Liver (tissue), 9 donors: ENCODE results near the gene DDI1. TPM values are rescaled to one million over a fixed set of nuclear protein-coding genes. Genes with fewer than 3 reads are reported as not detected.

Experiments used
- DNase-seq: peaks from one replicate; pipeline ENCODE4 v3.0.0-alpha.2; 2017; ENCODE audit warnings: low spot score
- H3K27ac ChIP-seq, 2 donors: one replicate each; pipeline ENCODE4 v1.7.0; 2013; ENCODE audit warnings: inconsistent platforms in 2 of 2, low read length in 2 of 2, control low read depth in 1 of 2, low read depth in 1 of 2, mild to moderate bottlenecking in 1 of 2
- H3K27me3 ChIP-seq, 4 donors: one replicate each; pipeline versions ENCODE4 v1.6.1 to v1.7.0; 2013; ENCODE audit warnings: low read length in 3 of 4, inconsistent platforms in 1 of 4, mild to moderate bottlenecking in 1 of 4, moderate library complexity in 1 of 4; ENCODE audit not compliant: control insufficient read depth in 4 of 4, insufficient read depth in 4 of 4
- H3K36me3 ChIP-seq, 4 donors: one replicate each; pipeline versions ENCODE4 v1.6.1 to v1.7.0; 2013; ENCODE audit warnings: low read length in 3 of 4, mild to moderate bottlenecking in 3 of 4, low read depth in 1 of 4, moderate library complexity in 1 of 4; ENCODE audit not compliant: control insufficient read depth in 4 of 4, insufficient read depth in 3 of 4
- H3K4me1 ChIP-seq, 4 donors: one replicate each; pipeline versions ENCODE4 v1.6.1 to v1.7.0; 2013; ENCODE audit warnings: low read length in 3 of 4, mild to moderate bottlenecking in 3 of 4, moderate library complexity in 1 of 4; ENCODE audit not compliant: control insufficient read depth in 4 of 4, insufficient read depth in 4 of 4
- H3K4me3 ChIP-seq, 3 donors: one replicate each; pipeline versions ENCODE4 v1.6.1 to v1.7.0; 2013; ENCODE audit warnings: low read length in 3 of 3, control low read depth in 1 of 3, low read depth in 1 of 3, mild to moderate bottlenecking in 1 of 3
- H3K9ac ChIP-seq, 2 donors: one replicate each; pipeline ENCODE4 v1.7.0; 2013; ENCODE audit warnings: low read length in 2 of 2, mild to moderate bottlenecking in 2 of 2, moderate library complexity in 2 of 2, control low read depth in 1 of 2, low read depth in 1 of 2
- H3K9me3 ChIP-seq, 4 donors: one replicate each; pipeline versions ENCODE4 v1.6.1 to v1.7.0; 2013; ENCODE audit warnings: low read length in 3 of 4; ENCODE audit not compliant: control insufficient read depth in 4 of 4
- EGR1 ChIP-seq, 2 donors: IDR thresholded peaks; 2 replicates each; pipeline ENCODE4 v1.6.1; 2016 to 2018; ENCODE audit warnings: antibody characterized with exemption in 2 of 2, low read depth in 2 of 2
- FOXA1 ChIP-seq: IDR thresholded peaks from 2 replicates; pipeline ENCODE4 v1.6.1; 2016; ENCODE audit warnings: antibody characterized with exemption
- FOXA2 ChIP-seq: IDR thresholded peaks from 2 replicates; pipeline ENCODE4 v1.6.1; 2016; ENCODE audit warnings: antibody characterized with exemption
- HNF4G ChIP-seq: IDR thresholded peaks from 2 replicates; pipeline ENCODE4 v1.6.1; 2016; ENCODE audit warnings: antibody characterized with exemption
- JUND ChIP-seq, 2 donors: IDR thresholded peaks; 2 replicates each; pipeline ENCODE4 v1.6.1; 2016; ENCODE audit warnings: antibody characterized with exemption in 2 of 2
- NR2F2 ChIP-seq: IDR thresholded peaks from 2 replicates; pipeline ENCODE4 v1.6.1; 2016; ENCODE audit warnings: antibody characterized with exemption
- RAD21 ChIP-seq, 2 donors: IDR thresholded peaks; 2 replicates each; pipeline ENCODE4 v1.6.1; 2016; ENCODE audit warnings: antibody characterized with exemption in 2 of 2, mild to moderate bottlenecking in 2 of 2
- TAF1 ChIP-seq: conservative IDR thresholded peaks from 2 replicates; pipeline ENCODE4 v1.6.1; 2016; ENCODE audit warnings: antibody characterized with exemption, mild to moderate bottlenecking
- YY1 ChIP-seq: IDR thresholded peaks from 2 replicates; pipeline ENCODE4 v1.6.1; 2016; ENCODE audit warnings: antibody characterized with exemption, mild to moderate bottlenecking
- WGBS: extraction: QIAGEN DNeasy Blood & Tissue Kit; methylation state at CpG from one replicate; pipeline ENCODE4 v1.1.7; 2013; 5-methylcytosine and 5-hydroxymethylcytosine counted together
- polyA plus RNA-seq, 2 donors: library from polyadenylated mRNA; stranded (reverse) in 1 of 2; unstranded in 1 of 2; fragments of 200-250 nt in 1 of 2; fragments of >200 nt in 1 of 2; fragmentation: Nextera tagmentation in 1 of 2; extraction: Ambion mirVana in 1 of 2; gene quantifications; one replicate each; pipeline versions ENCODE4 v1.2.1 to v1.2.3, GENCODE V29; 2013 to 2015
- total RNA-seq, 2 donors: library from RNA; depleted of rRNA; stranded (reverse); fragments of >200 nt; gene quantifications; one replicate each; pipeline ENCODE4 v1.2.3, GENCODE V29; 2014
- TF ChIP-seq, protein P1 (sequence below): IDR thresholded peaks from 2 replicates; pipeline ENCODE4 v1.6.1; 2016; ENCODE audit warnings: antibody characterized with exemption
- TF ChIP-seq, protein P2 (sequence below): IDR thresholded peaks from 2 replicates; pipeline ENCODE4 v1.6.1; 2016; ENCODE audit warnings: antibody characterized with exemption
- TF ChIP-seq, protein P3 (sequence below): IDR thresholded peaks from 2 replicates; pipeline ENCODE4 v1.6.1; 2016; ENCODE audit warnings: antibody characterized with exemption
- TF ChIP-seq, protein P4 (sequence below): IDR thresholded peaks from 2 replicates; pipeline ENCODE4 v1.6.1; 2016; ENCODE audit warnings: antibody characterized with exemption, mild to moderate bottlenecking
- donor health status: healthy.
- donor health status: healthy.
- donor health status: healthy.
- donor health status: healthy.
- donor health status: healthy.

Gene DDI1
- total and polyA plus RNA-seq, 4 donors, result 0.07 TPM; not detected in 3

GRCh38 chr11:104001561-104002056, 34.8 kb upstream of the DDI1 start:
- Histone ChIP-seq H3K9me3 (no peaks in the 10 kb centered on the region), H3K27me3 (no peaks in the 10 kb centered on the region), H3K4me1 (no peaks in the 10 kb centered on the region), H3K9ac (no peak overlapping the region), H3K36me3 (no peaks in the 10 kb centered on the region), H3K27ac (no peak overlapping the region), H3K4me3 (no peak overlapping the region)
- no peak for DNase-seq
- WGBS, result 73% methylated on average over 3 of the region's 3 CpGs
- TF ChIP-seq JUND (IDR thresholded peaks at IDR 0.05) (no peak), YY1 (no peak), TAF1 (no peak), FOXA1 (no peak), RAD21 (IDR thresholded peaks at IDR 0.05) (no peak), EGR1 (IDR thresholded peaks at IDR 0.05; ENCODE audit: low read depth in 2 of 2) (no peak), FOXA2 (no peak), HNF4G (no peak)
- TF ChIP-seq, protein P1, sequence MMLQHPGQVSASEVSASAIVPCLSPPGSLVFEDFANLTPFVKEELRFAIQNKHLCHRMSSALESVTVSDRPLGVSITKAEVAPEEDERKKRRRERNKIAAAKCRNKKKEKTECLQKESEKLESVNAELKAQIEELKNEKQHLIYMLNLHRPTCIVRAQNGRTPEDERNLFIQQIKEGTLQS, result no peak
- TF ChIP-seq, protein P2, sequence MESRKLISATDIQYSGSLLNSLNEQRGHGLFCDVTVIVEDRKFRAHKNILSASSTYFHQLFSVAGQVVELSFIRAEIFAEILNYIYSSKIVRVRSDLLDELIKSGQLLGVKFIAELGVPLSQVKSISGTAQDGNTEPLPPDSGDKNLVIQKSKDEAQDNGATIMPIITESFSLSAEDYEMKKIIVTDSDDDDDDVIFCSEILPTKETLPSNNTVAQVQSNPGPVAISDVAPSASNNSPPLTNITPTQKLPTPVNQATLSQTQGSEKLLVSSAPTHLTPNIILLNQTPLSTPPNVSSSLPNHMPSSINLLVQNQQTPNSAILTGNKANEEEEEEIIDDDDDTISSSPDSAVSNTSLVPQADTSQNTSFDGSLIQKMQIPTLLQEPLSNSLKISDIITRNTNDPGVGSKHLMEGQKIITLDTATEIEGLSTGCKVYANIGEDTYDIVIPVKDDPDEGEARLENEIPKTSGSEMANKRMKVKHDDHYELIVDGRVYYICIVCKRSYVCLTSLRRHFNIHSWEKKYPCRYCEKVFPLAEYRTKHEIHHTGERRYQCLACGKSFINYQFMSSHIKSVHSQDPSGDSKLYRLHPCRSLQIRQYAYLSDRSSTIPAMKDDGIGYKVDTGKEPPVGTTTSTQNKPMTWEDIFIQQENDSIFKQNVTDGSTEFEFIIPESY, result no peak
- TF ChIP-seq, protein P3, sequence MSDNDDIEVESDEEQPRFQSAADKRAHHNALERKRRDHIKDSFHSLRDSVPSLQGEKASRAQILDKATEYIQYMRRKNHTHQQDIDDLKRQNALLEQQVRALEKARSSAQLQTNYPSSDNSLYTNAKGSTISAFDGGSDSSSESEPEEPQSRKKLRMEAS, result no peak

DNA sequence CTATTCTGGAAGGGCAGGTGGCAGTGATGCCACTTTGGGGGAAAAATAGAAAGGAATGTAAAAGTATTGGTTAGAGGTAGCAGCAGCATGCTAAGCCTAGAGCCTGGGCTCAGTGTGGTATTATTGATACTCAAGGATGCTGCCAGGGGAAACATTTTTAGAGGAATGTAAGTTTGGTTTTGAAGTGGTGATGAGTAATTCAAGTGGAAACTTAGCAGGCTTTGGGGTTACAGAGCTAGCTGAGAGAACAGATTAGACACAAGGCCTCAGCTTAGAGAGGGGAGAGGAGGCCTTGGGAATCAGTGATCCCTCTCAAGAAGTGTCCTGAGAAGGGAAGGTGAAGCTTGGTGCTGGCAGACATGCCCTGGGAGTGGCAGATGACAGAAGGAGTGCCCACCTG, 32.9 kb upstream of the DDI1 start:
- TF ChIP-seq RAD21 (IDR thresholded peaks at IDR 0.05) (no peak), NR2F2 (no peak), TAF1 (no peak), JUND (IDR thresholded peaks at IDR 0.05) (no peak), HNF4G (no peak)
- TF ChIP-seq, protein P3, result no peak
- TF ChIP-seq, protein P4, sequence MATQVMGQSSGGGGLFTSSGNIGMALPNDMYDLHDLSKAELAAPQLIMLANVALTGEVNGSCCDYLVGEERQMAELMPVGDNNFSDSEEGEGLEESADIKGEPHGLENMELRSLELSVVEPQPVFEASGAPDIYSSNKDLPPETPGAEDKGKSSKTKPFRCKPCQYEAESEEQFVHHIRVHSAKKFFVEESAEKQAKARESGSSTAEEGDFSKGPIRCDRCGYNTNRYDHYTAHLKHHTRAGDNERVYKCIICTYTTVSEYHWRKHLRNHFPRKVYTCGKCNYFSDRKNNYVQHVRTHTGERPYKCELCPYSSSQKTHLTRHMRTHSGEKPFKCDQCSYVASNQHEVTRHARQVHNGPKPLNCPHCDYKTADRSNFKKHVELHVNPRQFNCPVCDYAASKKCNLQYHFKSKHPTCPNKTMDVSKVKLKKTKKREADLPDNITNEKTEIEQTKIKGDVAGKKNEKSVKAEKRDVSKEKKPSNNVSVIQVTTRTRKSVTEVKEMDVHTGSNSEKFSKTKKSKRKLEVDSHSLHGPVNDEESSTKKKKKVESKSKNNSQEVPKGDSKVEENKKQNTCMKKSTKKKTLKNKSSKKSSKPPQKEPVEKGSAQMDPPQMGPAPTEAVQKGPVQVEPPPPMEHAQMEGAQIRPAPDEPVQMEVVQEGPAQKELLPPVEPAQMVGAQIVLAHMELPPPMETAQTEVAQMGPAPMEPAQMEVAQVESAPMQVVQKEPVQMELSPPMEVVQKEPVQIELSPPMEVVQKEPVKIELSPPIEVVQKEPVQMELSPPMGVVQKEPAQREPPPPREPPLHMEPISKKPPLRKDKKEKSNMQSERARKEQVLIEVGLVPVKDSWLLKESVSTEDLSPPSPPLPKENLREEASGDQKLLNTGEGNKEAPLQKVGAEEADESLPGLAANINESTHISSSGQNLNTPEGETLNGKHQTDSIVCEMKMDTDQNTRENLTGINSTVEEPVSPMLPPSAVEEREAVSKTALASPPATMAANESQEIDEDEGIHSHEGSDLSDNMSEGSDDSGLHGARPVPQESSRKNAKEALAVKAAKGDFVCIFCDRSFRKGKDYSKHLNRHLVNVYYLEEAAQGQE, result no peak
- Histone ChIP-seq H3K27ac (no peak overlapping the region), H3K9me3 (no peaks in the 10 kb centered on the region), H3K36me3 (no peaks in the 10 kb centered on the region), H3K9ac (no peak overlapping the region), H3K4me3 (no peak overlapping the region), H3K27me3 (no peaks in the 10 kb centered on the region), H3K4me1 (no peaks in the 10 kb centered on the region)
- no peak for DNase-seq
